Activated CD8-positive, alpha-beta T cell treated with anti-CD3 and anti-CD28 coated beads, Interleukin-2, amount 10 ng/mL, durations not matched to agents 7 days and 5 days (primary cell): ENCODE data around the gene NOS1AP. TPM values are rescaled to one million over a fixed set of nuclear protein-coding genes. Genes with fewer than 3 reads are reported as not detected.

Experiments used
- ATAC-seq: fragments of 150-1000 bp; cut with Tn5 transposase; one replicate; pipeline ENCODE4 v1.10.0; 2021; ENCODE audit warnings: moderate library complexity
- CTCF ChIA-PET: fragments of 350-600 bp; sonication (Branson Sonifier 250); formaldehyde crosslinking; loops from one replicate; lab custom pipeline; 2021; ENCODE audit warnings: antibody characterized with exemption; lab: Charles Lee
- POLR2A ChIA-PET: fragments of 350-600 bp; sonication (Branson Sonifier 250); formaldehyde crosslinking; loops from one replicate; lab custom pipeline; 2021; ENCODE audit warnings: antibody characterized with exemption; lab: Charles Lee
- DNase-seq: peaks from one replicate; pipeline ENCODE4 v3.0.0-alpha.2; 2020
- H3K27ac Mint-ChIP-seq: one replicate; pipeline ENCODE4 v1.8.0; 2021; ENCODE audit warnings: mild to moderate bottlenecking, mixed read lengths
- H3K27me3 Mint-ChIP-seq: one replicate; pipeline ENCODE4 v1.8.0; 2021; ENCODE audit warnings: low read depth, mixed read lengths
- H3K36me3 Mint-ChIP-seq: one replicate; pipeline ENCODE4 v1.8.0; 2021; ENCODE audit warnings: low read depth, mixed read lengths
- H3K4me1 Mint-ChIP-seq: one replicate; pipeline ENCODE4 v1.8.0; 2021; ENCODE audit warnings: low read depth, mixed read lengths
- H3K4me3 Mint-ChIP-seq: one replicate; pipeline ENCODE4 v1.8.0; 2021; ENCODE audit warnings: mild to moderate bottlenecking, mixed read lengths
- H3K9me3 Mint-ChIP-seq: one replicate; pipeline ENCODE4 v1.8.0; 2022; ENCODE audit warnings: mixed read lengths; ENCODE audit not compliant: insufficient read depth
- total RNA-seq, 2 experiments: library from RNA; stranded (reverse); gene quantifications; one replicate each; pipeline ENCODE4 v1.2.3, GENCODE V29; 2021

The NOS1AP gene
- total RNA-seq, 2 experiments from 2014 or later, result not detected

- ATAC-seq (no peak), DNase-seq (no peak)
- Mint-ChIP-seq H3K4me3 (no peak overlapping the region), H3K4me1 (no peaks in the 10 kb centered on the region), H3K27me3 (peaks cover 5% of the 10 kb centered on the region), H3K9me3 (no peaks in the 10 kb centered on the region), H3K36me3 (no peaks in the 10 kb centered on the region), H3K27ac (no peak overlapping the region)
- ChIA-PET CTCF (no interaction called here), POLR2A (no interaction called here)
Observed at GRCh38 chr1:162206749-162207635, 137.5 kb downstream of the NOS1AP start.

GRCh38 chr1:162207862-162208261, 138.4 kb downstream of the NOS1AP start:
- DNase-seq (no peak), ATAC-seq (no peak)
- no peaks in the 10 kb centered on the region for H3K4me1 Mint-ChIP-seq
- ChIA-PET CTCF (no interaction called here), POLR2A (no interaction called here)
- no peak overlapping the region for H3K27ac Mint-ChIP-seq
- no peaks in the 10 kb centered on the region for H3K9me3 Mint-ChIP-seq
- no peak overlapping the region for H3K4me3 Mint-ChIP-seq
- H3K27me3 Mint-ChIP-seq, result peaks cover 5% of the 10 kb centered on the region
- H3K36me3 Mint-ChIP-seq, result no peaks in the 10 kb centered on the region

- no peaks in the 10 kb centered on the region for H3K4me1 Mint-ChIP-seq
- ChIA-PET POLR2A (no interaction called here), CTCF (no interaction called here)
- H3K4me3 Mint-ChIP-seq, result no peak overlapping the region
- no peak overlapping the region for H3K27ac Mint-ChIP-seq
- DNase-seq (no peak), ATAC-seq (no peak)
- no peaks in the 10 kb centered on the region for H3K36me3 Mint-ChIP-seq
- peaks cover 4% of the 10 kb centered on the region for H3K27me3 Mint-ChIP-seq
- no peaks in the 10 kb centered on the region for H3K9me3 Mint-ChIP-seq
Observed at GRCh38 chr1:162210196-162210595, 140.7 kb downstream of the NOS1AP start.

GRCh38 chr1:162212713-162213112, 143.2 kb downstream of the NOS1AP start:
- Mint-ChIP-seq H3K9me3 (no peaks in the 10 kb centered on the region), H3K27me3 (peaks cover 5% of the 10 kb centered on the region), H3K36me3 (no peaks in the 10 kb centered on the region), H3K27ac (no peak overlapping the region), H3K4me1 (no peaks in the 10 kb centered on the region), H3K4me3 (no peak overlapping the region)
- DNase-seq (no peak), ATAC-seq (no peak)
- CTCF ChIA-PET, result no interaction called here
- POLR2A ChIA-PET, result no interaction called here

- Mint-ChIP-seq H3K36me3 (no peaks in the 10 kb centered on the region), H3K4me3 (no peak overlapping the region), H3K4me1 (no peaks in the 10 kb centered on the region), H3K27me3 (peaks cover 5% of the 10 kb centered on the region), H3K9me3 (no peaks in the 10 kb centered on the region), H3K27ac (no peak overlapping the region)
- ChIA-PET CTCF (no interaction called here), POLR2A (no interaction called here)
- no peak for DNase-seq
- ATAC-seq, result no peak
Observed at GRCh38 chr1:162213281-162213912, 143.9 kb downstream of the NOS1AP start.

GRCh38 chr1:162214202-162214601, 144.7 kb downstream of the NOS1AP start:
- ChIA-PET CTCF (no interaction called here), POLR2A (no interaction called here)
- Mint-ChIP-seq H3K36me3 (no peaks in the 10 kb centered on the region), H3K4me1 (no peaks in the 10 kb centered on the region), H3K27me3 (peaks cover 5% of the 10 kb centered on the region), H3K9me3 (no peaks in the 10 kb centered on the region), H3K27ac (no peak overlapping the region), H3K4me3 (no peak overlapping the region)
- no peak for DNase-seq
- no peak for ATAC-seq

GRCh38 chr1:162215902-162216301, 146.4 kb downstream of the NOS1AP start:
- peaks cover 5% of the 10 kb centered on the region for H3K27me3 Mint-ChIP-seq
- CTCF ChIA-PET, result no interaction called here
- H3K4me3 Mint-ChIP-seq, result no peak overlapping the region
- no peaks in the 10 kb centered on the region for H3K36me3 Mint-ChIP-seq
- no peak overlapping the region for H3K27ac Mint-ChIP-seq
- POLR2A ChIA-PET, result no interaction called here
- ATAC-seq (no peak), DNase-seq (no peak)
- no peaks in the 10 kb centered on the region for H3K9me3 Mint-ChIP-seq
- no peaks in the 10 kb centered on the region for H3K4me1 Mint-ChIP-seq

GRCh38 chr1:162216604-162217003, 147.1 kb downstream of the NOS1AP start:
- no peak overlapping the region for H3K4me3 Mint-ChIP-seq
- no peaks in the 10 kb centered on the region for H3K4me1 Mint-ChIP-seq
- no peak for ATAC-seq
- ChIA-PET POLR2A (no interaction called here), CTCF (no interaction called here)
- DNase-seq, result no peak
- H3K27ac Mint-ChIP-seq, result no peak overlapping the region
- H3K27me3 Mint-ChIP-seq, result peaks cover 5% of the 10 kb centered on the region
- no peaks in the 10 kb centered on the region for H3K9me3 Mint-ChIP-seq
- H3K36me3 Mint-ChIP-seq, result no peaks in the 10 kb centered on the region

- ChIA-PET POLR2A (no interaction called here), CTCF (no interaction called here)
- H3K27ac Mint-ChIP-seq, result no peak overlapping the region
- H3K4me3 Mint-ChIP-seq, result no peak overlapping the region
- no peaks in the 10 kb centered on the region for H3K9me3 Mint-ChIP-seq
- H3K4me1 Mint-ChIP-seq, result no peaks in the 10 kb centered on the region
- peaks cover 8% of the 10 kb centered on the region for H3K27me3 Mint-ChIP-seq
- no peaks in the 10 kb centered on the region for H3K36me3 Mint-ChIP-seq
- DNase-seq, result no peak
- no peak for ATAC-seq
Observed at GRCh38 chr1:162217706-162218105, 148.2 kb downstream of the NOS1AP start.

- H3K9me3 Mint-ChIP-seq, result no peaks in the 10 kb centered on the region
- no peak overlapping the region for H3K4me3 Mint-ChIP-seq
- H3K27ac Mint-ChIP-seq, result no peak overlapping the region
- ChIA-PET CTCF (no interaction called here), POLR2A (no interaction called here)
- H3K4me1 Mint-ChIP-seq, result no peaks in the 10 kb centered on the region
- peaks cover 8% of the 10 kb centered on the region for H3K27me3 Mint-ChIP-seq
- H3K36me3 Mint-ChIP-seq, result no peaks in the 10 kb centered on the region
- ATAC-seq, result no peak
- no peak for DNase-seq
Observed at GRCh38 chr1:162218546-162218945, 149.1 kb downstream of the NOS1AP start.

GRCh38 chr1:162218975-162219374, 149.5 kb downstream of the NOS1AP start:
- POLR2A ChIA-PET, result no interaction called here
- CTCF ChIA-PET, result interaction anchor here (0.6 kb wide), 1 partner anchor 23 kb away, joined by 3 read pairs; no protein-coding TSS in a partner anchor
- DNase-seq (no peak), ATAC-seq (no peak)
- H3K4me1 Mint-ChIP-seq, result no peaks in the 10 kb centered on the region
- no peak overlapping the region for H3K27ac Mint-ChIP-seq
- peaks cover 9% of the 10 kb centered on the region for H3K27me3 Mint-ChIP-seq
- no peaks in the 10 kb centered on the region for H3K9me3 Mint-ChIP-seq
- no peaks in the 10 kb centered on the region for H3K36me3 Mint-ChIP-seq
- no peak overlapping the region for H3K4me3 Mint-ChIP-seq

- no peaks in the 10 kb centered on the region for H3K9me3 Mint-ChIP-seq
- H3K27ac Mint-ChIP-seq, result no peak overlapping the region
- DNase-seq (no peak), ATAC-seq (no peak)
- H3K27me3 Mint-ChIP-seq, result peaks cover 11% of the 10 kb centered on the region
- H3K36me3 Mint-ChIP-seq, result no peaks in the 10 kb centered on the region
- no peaks in the 10 kb centered on the region for H3K4me1 Mint-ChIP-seq
- CTCF ChIA-PET, result interaction anchor here (0.6 kb wide), 1 partner anchor 23 kb away, joined by 3 read pairs; no protein-coding TSS in a partner anchor
- H3K4me3 Mint-ChIP-seq, result no peak overlapping the region
- POLR2A ChIA-PET, result no interaction called here
Observed at GRCh38 chr1:162219461-162219860, 150.0 kb downstream of the NOS1AP start.
